Activated CD8-positive, alpha-beta memory T cell treated with anti-CD3 and anti-CD28 coated beads, Interleukin-2, amount 50 U/mL, for 1 hour (primary cell): Measurements from ENCODE around the gene SNRPB.
A peak's percentile ranks its signal among the peaks of the same experiment; 100 is the strongest.

Experiments used
- DNase-seq: peaks from one replicate; pipeline ENCODE4 v3.0.0-alpha.2; 2020; ENCODE audit errors: extremely low read depth

SNRPB gene

GRCh38 chr20:2475850-2476741 is 5.5 kb upstream of the SNRPB start:
- DNase-seq = no peak

GRCh38 chr20:2473516-2473915 is 2.9 kb upstream of the SNRPB start:
- no peak for DNase-seq

GRCh38 chr20:2469991-2470422 is 582 bp downstream of the SNRPB start:
- peak; percentile 25 for DNase-seq

GRCh38 chr20:2468581-2469407 is 1.8 kb downstream of the SNRPB start:
- no peak for DNase-seq

- DNase-seq = no peak
These were observed 3.2 kb downstream of the SNRPB start for GRCh38 chr20:2467412-2467811.

- no peak for DNase-seq
These were observed 5.5 kb downstream of the SNRPB start for GRCh38 chr20:2465100-2465499.

- DNase-seq = no peak
These were observed 6.8 kb downstream of the SNRPB start for GRCh38 chr20:2463616-2464365.

GRCh38 chr20:2462484-2462883 is 8.1 kb downstream of the SNRPB start:
- no peak for DNase-seq

- no peak for DNase-seq
These were observed 9.7 kb downstream of the SNRPB start for GRCh38 chr20:2460752-2461424.

GRCh38 chr20:2459981-2460751 is 10.4 kb downstream of the SNRPB start:
- DNase-seq = no peak

- no peak for DNase-seq
These were observed 11.6 kb downstream of the SNRPB start for GRCh38 chr20:2458919-2459499.

GRCh38 chr20:2455771-2456497 is 14.7 kb downstream of the SNRPB start:
- DNase-seq = no peak

- DNase-seq = no peak
These were observed 16.8 kb downstream of the SNRPB start for GRCh38 chr20:2453792-2454191.

GRCh38 chr20:2451939-2452732 is 18.5 kb downstream of the SNRPB start:
- DNase-seq = peak; percentile 16

GRCh38 chr20:2451422-2451821 is 19.2 kb downstream of the SNRPB start:
- no peak for DNase-seq

GRCh38 chr20:2449386-2449785 is 21.2 kb downstream of the SNRPB start:
- DNase-seq = no peak

- no peak for DNase-seq
These were observed 23.7 kb downstream of the SNRPB start for GRCh38 chr20:2446845-2447244.

- DNase-seq = no peak
These were observed 39.4 kb downstream of the SNRPB start for GRCh38 chr20:2431185-2431584.

GRCh38 chr20:2430538-2430937 is 40.1 kb downstream of the SNRPB start:
- no peak for DNase-seq
